H1 (cell line): ENCODE results near the gene SIAH3. TPM values are rescaled to one million over a fixed set of nuclear protein-coding genes. Genes with fewer than 3 reads are reported as not detected.

ENCODE experiments used
- CTCF ChIA-PET: fragments of 300-600 bp; sonication (Branson Sonifier 250); formaldehyde crosslinking; loops from one replicate; lab custom pipeline; 2021; ENCODE audit not compliant: partially characterized antibody; lab: Charles Lee
- POLR2A ChIA-PET: fragments of 300-600 bp; sonication (Branson Sonifier 250); formaldehyde crosslinking; loops from one replicate; lab custom pipeline; 2021; ENCODE audit warnings: inconsistent platforms; ENCODE audit not compliant: partially characterized antibody; lab: Charles Lee
- DNase-seq, 2 experiments: peaks; one replicate each; pipeline versions ENCODE4 v3.0.0 to v3.0.0-alpha.2; 2010 to 2022; ENCODE audit warnings: low spot score in 2 of 2, low read depth in 1 of 2, mixed read lengths in 1 of 2
- FAIRE-seq: peaks from 2 replicates; lab custom pipeline; 2011; peaks lifted over from hg19 to GRCh38; lab: Jason Lieb, UNC
- H2AFZ ChIP-seq: 2 replicates; pipeline ENCODE4 v1.8.1; 2012; ENCODE audit warnings: low read length, inconsistent platforms
- H2AK5ac ChIP-seq: 2 replicates; pipeline ENCODE4 v1.6.1; 2013; ENCODE audit warnings: low read depth, low read length
- H2BK120ac ChIP-seq: replicated peaks from 2 replicates; pipeline ENCODE3; 2013; ENCODE audit warnings: low read depth, low read length, inconsistent platforms
- H2BK12ac ChIP-seq: 2 replicates; pipeline ENCODE4 v1.6.1; 2013; ENCODE audit warnings: low read depth, low read length
- H2BK15ac ChIP-seq: 2 replicates; pipeline ENCODE4 v1.6.1; 2013; ENCODE audit warnings: low read length
- H2BK20ac ChIP-seq: 2 replicates; pipeline ENCODE4 v1.6.1; 2013; ENCODE audit warnings: low read length
- H2BK5ac ChIP-seq: 2 replicates; pipeline ENCODE4 v1.6.1; 2013; ENCODE audit warnings: low read depth, low read length
- H3K14ac ChIP-seq: 2 replicates; pipeline ENCODE4 v1.6.1; 2013; ENCODE audit warnings: inconsistent platforms; ENCODE audit not compliant: insufficient read length
- H3K18ac ChIP-seq: 2 replicates; pipeline ENCODE4 v1.6.1; 2013; ENCODE audit warnings: low read length; ENCODE audit errors: extremely low read depth
- H3K23ac ChIP-seq: 2 replicates; pipeline ENCODE4 v1.6.1; 2013; ENCODE audit warnings: inconsistent platforms; ENCODE audit not compliant: insufficient read length
- H3K23me2 ChIP-seq: 2 replicates; pipeline ENCODE4 v1.6.1; 2013; ENCODE audit warnings: low read depth, low read length
- H3K27ac ChIP-seq: 2 replicates; pipeline ENCODE4 v1.6.1; 2011; ENCODE audit warnings: low read depth, low read length, inconsistent platforms
- H3K27me3 ChIP-seq, 4 experiments: replicated peaks in 1 of 4; 1 replicate in 1 of 4; 2 replicates in 3 of 4; pipeline versions ENCODE4 v1.6.1 to v1.8.1; 2011 to 2013; ENCODE audit warnings: low read length in 3 of 4, mild to moderate bottlenecking in 3 of 4, inconsistent platforms in 2 of 4, mixed read lengths in 2 of 4, moderate library complexity in 1 of 4; ENCODE audit not compliant: control insufficient read depth in 3 of 4, insufficient read depth in 3 of 4; ENCODE audit errors: extremely low read depth in 1 of 4
- H3K36me3 ChIP-seq, 4 experiments: 2 replicates each; pipeline versions ENCODE4 v1.6.1 to v1.8.1; 2011 to 2013; ENCODE audit warnings: mild to moderate bottlenecking in 4 of 4, low read length in 3 of 4, moderate library complexity in 2 of 4, control low read depth in 1 of 4, inconsistent platforms in 1 of 4; ENCODE audit not compliant: insufficient read depth in 4 of 4, control insufficient read depth in 2 of 4
- H3K4ac ChIP-seq: replicated peaks from 2 replicates; pipeline ENCODE3; 2013; ENCODE audit warnings: low read length, low read depth, mixed read lengths, inconsistent platforms; ENCODE audit not compliant: insufficient read length
- H3K4me1 ChIP-seq, 4 experiments: replicated peaks in 1 of 4; 1 replicate in 1 of 4; 2 replicates in 3 of 4; pipeline versions ENCODE4 v1.6.1 to v1.8.1; 2011 to 2013; ENCODE audit warnings: low read length in 3 of 4, inconsistent platforms in 2 of 4, mixed read lengths in 1 of 4; ENCODE audit not compliant: insufficient read depth in 4 of 4, control insufficient read depth in 3 of 4
- H3K4me2 ChIP-seq, 2 experiments: 2 replicates each; pipeline versions ENCODE4 v1.6.1 to v1.8.1; 2011 to 2013; ENCODE audit warnings: low read depth in 2 of 2, low read length in 2 of 2, control low read depth in 1 of 2, inconsistent platforms in 1 of 2, mild to moderate bottlenecking in 1 of 2; ENCODE audit not compliant: insufficient read depth in 1 of 2
- H3K4me3 ChIP-seq, 4 experiments: fragments of 200-600, 300-600 bp in 1 of 4; sonication (generic), shearing (Covaris generic), sonication (Bioruptor Twin) in 1 of 4; 2 replicates each; pipeline versions ENCODE4 v1.5.1 to v1.8.1; 2011 to 2016; ENCODE audit warnings: low read length in 4 of 4, low read depth in 3 of 4, control low read depth in 2 of 4, inconsistent platforms in 2 of 4, mild to moderate bottlenecking in 2 of 4, mixed read lengths in 1 of 4, moderate library complexity in 1 of 4; ENCODE audit not compliant: insufficient read depth in 2 of 4; ENCODE audit errors: extremely low read depth in 1 of 4
- H3K56ac ChIP-seq: replicated peaks from 2 replicates; pipeline ENCODE3; 2013; ENCODE audit warnings: low read depth, mild to moderate bottlenecking, mixed read lengths, low read length, inconsistent platforms; ENCODE audit not compliant: insufficient read length
- H3K79me1 ChIP-seq: 2 replicates; pipeline ENCODE4 v1.6.1; 2013; ENCODE audit warnings: low read depth, low read length, control low read depth
- H3K79me2 ChIP-seq, 2 experiments: 2 replicates each; pipeline versions ENCODE4 v1.6.1 to v1.8.1; 2012 to 2013; ENCODE audit warnings: low read length in 2 of 2, mild to moderate bottlenecking in 2 of 2, inconsistent platforms in 1 of 2; ENCODE audit not compliant: insufficient read depth in 2 of 2, control insufficient read depth in 1 of 2
- H3K9ac ChIP-seq, 4 experiments: replicated peaks in 1 of 4; 1 replicate in 1 of 4; 2 replicates in 3 of 4; pipeline versions ENCODE4 v1.6.1 to v1.8.1; 2011 to 2013; ENCODE audit warnings: low read depth in 3 of 4, low read length in 3 of 4, control low read depth in 2 of 4, mild to moderate bottlenecking in 2 of 4, moderate library complexity in 2 of 4, inconsistent platforms in 1 of 4; ENCODE audit errors: extremely low read depth in 1 of 4
- H3K9me3 ChIP-seq, 2 experiments: 2 replicates each; pipeline versions ENCODE4 v1.6.1 to v1.8.1; 2012 to 2013; ENCODE audit warnings: mild to moderate bottlenecking in 2 of 2, moderate library complexity in 2 of 2, control low read depth in 1 of 2, inconsistent platforms in 1 of 2, low read depth in 1 of 2, low read length in 1 of 2, mixed read lengths in 1 of 2; ENCODE audit not compliant: insufficient read depth in 2 of 2
- H4K20me1 ChIP-seq, 2 experiments: replicated peaks in 1 of 2; 2 replicates each; pipeline versions ENCODE3 to v1.8.1; 2011 to 2013; ENCODE audit warnings: inconsistent platforms in 2 of 2, low read length in 2 of 2, mild to moderate bottlenecking in 1 of 2; ENCODE audit not compliant: insufficient read depth in 2 of 2, control insufficient read depth in 1 of 2
- H4K5ac ChIP-seq: 2 replicates; pipeline ENCODE4 v1.6.1; 2013; ENCODE audit warnings: low read length, low read depth, mixed read lengths, inconsistent platforms; ENCODE audit not compliant: insufficient read length
- H4K8ac ChIP-seq: 2 replicates; pipeline ENCODE4 v1.8.0; 2013; ENCODE audit warnings: mild to moderate bottlenecking, moderate library complexity, low read length, inconsistent platforms; ENCODE audit not compliant: insufficient read depth; ENCODE audit errors: extremely low read depth
- H4K91ac ChIP-seq: replicated peaks from 2 replicates; pipeline ENCODE3; 2013; ENCODE audit warnings: low read length, mixed read lengths, inconsistent platforms; ENCODE audit not compliant: insufficient read length
- E2F6 ChIP-seq: IDR thresholded peaks from 2 replicates; pipeline ENCODE4 v1.6.1; 2012; ENCODE audit warnings: inconsistent platforms
- NRF1 ChIP-seq: IDR thresholded peaks from 2 replicates; pipeline ENCODE4 v1.6.1; 2011; ENCODE audit warnings: mild to moderate bottlenecking, low read depth, low read length, improper control_type of control experiment
- POLR2AphosphoS5 ChIP-seq: IDR thresholded peaks from 2 replicates; pipeline ENCODE4 v1.6.1; 2011; ENCODE audit warnings: low read depth, low read length
- WGBS, 2 experiments: shearing (Covaris generic) in 1 of 2; methylation state at CpG; one replicate each; pipeline versions ENCODE4 v1.1.6 to v1.1.7; 2013 to 2015; ENCODE audit warnings: low lambda C conversion rate in 2 of 2, mixed read lengths in 2 of 2, inconsistent platforms in 1 of 2, low coverage in 1 of 2, missing lambda C conversion rate in 1 of 2; ENCODE audit not compliant: insufficient replicate concordance in 2 of 2, insufficient coverage in 1 of 2, insufficient read length in 1 of 2; ENCODE audit errors: extremely low coverage in 1 of 2, missing lambda C conversion rate in 1 of 2; 5-methylcytosine and 5-hydroxymethylcytosine counted together
- polyA plus RNA-seq, 7 experiments: library from polyadenylated mRNA; depleted of rRNA in 3 of 7; stranded (reverse) in 5 of 7; unstranded in 2 of 7; fragments of >200 nt in 5 of 7; fragments of 200-250 nt in 2 of 7; gene quantifications; 1 replicate in 5 of 7; 2 replicates in 1 of 7; 4 replicates in 1 of 7; pipeline versions ENCODE4 v1.2.1 to v1.2.3, GENCODE V29; 2011 to 2013; ENCODE audit warnings: missing spikeins in 2 of 7, mixed read lengths in 2 of 7
- total RNA-seq: library from RNA; stranded (reverse); fragmentation: NEBNext Ultra II Directional; extraction: Animal tissue kit (Norgen Biotek cat#: 25700); gene quantifications from 2 replicates; pipeline ENCODE4 v1.2.1, GENCODE V29; 2021

SIAH3 gene
- total and polyA plus RNA-seq, 2 of the 8 experiments (the other 6 are each of a cell fraction or from before 2014, with no cell fraction given) = 0.15 to 0.17 TPM

DNA sequence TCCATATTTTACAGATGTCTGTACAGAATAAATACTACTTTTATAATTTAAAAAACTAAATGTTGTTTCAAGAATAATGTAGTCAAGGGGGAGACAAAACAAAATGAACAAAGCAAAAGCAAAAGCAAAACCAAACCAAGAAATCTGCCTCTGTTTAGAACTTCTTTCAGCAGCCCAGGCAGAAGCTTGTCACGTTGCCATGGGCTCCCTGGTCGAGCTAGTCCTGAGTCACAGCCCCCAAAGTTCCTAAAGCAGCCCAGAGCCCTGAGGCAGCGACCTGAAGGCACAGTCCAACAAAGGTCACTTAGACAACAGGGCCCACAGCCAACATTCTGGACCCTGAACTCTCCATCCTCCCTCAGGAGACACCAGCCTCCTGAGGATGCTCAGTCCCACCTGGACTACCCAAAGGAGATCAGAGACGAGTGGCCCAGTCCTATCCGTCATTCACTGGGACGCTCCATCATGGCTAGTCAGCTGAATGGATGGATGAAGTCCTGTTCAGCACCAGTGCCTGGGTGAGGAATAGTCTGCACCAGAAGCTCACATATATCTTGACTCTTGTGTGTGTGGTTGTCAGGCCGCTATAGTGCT is 41.7 kb downstream of the SIAH3 start:
- no peaks in the 10 kb centered on the region for H3K27me3 ChIP-seq
- H2BK12ac ChIP-seq = no peak overlapping the region
- no peak overlapping the region for H3K14ac ChIP-seq
- no peak overlapping the region for H4K8ac ChIP-seq
- no peak overlapping the region for H3K18ac ChIP-seq
- H3K9ac ChIP-seq = no peak overlapping the region
- FAIRE-seq = no peak
- H2BK5ac ChIP-seq = no peak overlapping the region
- H3K4me1 ChIP-seq = no peaks in the 10 kb centered on the region; a peak in 1 of 7 replicates
- no peak overlapping the region for H2AK5ac ChIP-seq
- WGBS, 2 experiments = 82% methylated on average over 7 of the region's 7 CpGs; no CpG with 5 or more reads in 1 of the 2 experiments
- DNase-seq = no peak
- H2BK20ac ChIP-seq = no peak overlapping the region
- H3K36me3 ChIP-seq = no peaks in the 10 kb centered on the region
- no peaks in the 10 kb centered on the region for H3K79me1 ChIP-seq
- no peaks in the 10 kb centered on the region for H3K23me2 ChIP-seq
- H4K91ac ChIP-seq = no peak overlapping the region
- H3K27ac ChIP-seq = no peak overlapping the region
- no peaks in the 10 kb centered on the region for H3K9me3 ChIP-seq
- ChIA-PET CTCF (interaction anchor here (0.6 to 1.3 kb wide), 6 partner anchors 15 to 190 kb away, joined by 3 to 4 read pairs (median 3); no protein-coding TSS in a partner anchor), POLR2A (no interaction called here)
- peak overlapping the region; percentile 44; the same call in 1 of the 2 replicates for H2AFZ ChIP-seq
- no peaks in the 10 kb centered on the region for H3K79me2 ChIP-seq
- H3K4me3 ChIP-seq = no peak overlapping the region
- H2BK120ac ChIP-seq = no peak overlapping the region
- no peak overlapping the region for H3K56ac ChIP-seq
- no peak overlapping the region for H3K4me2 ChIP-seq
- no peak overlapping the region for H2BK15ac ChIP-seq
- no peak overlapping the region for H3K4ac ChIP-seq
- no peak overlapping the region for H4K5ac ChIP-seq
- no peaks in the 10 kb centered on the region for H4K20me1 ChIP-seq
- no peak overlapping the region for H3K23ac ChIP-seq
- TF ChIP-seq POLR2AphosphoS5 (no peak), NRF1 (no peak), E2F6 (no peak)
